Thyroid gland (tissue), 4 donors: Measurements from ENCODE around the gene POPDC3.

Experiments used
- CTCF ChIP-seq, 6 experiments: fragments of 200-600 bp in 3 of 6; fragments of 450-650 bp in 3 of 6; sonication (generic) in 3 of 6; IDR thresholded peaks; one replicate each; pipeline ENCODE4 v1.5.1; 2016 to 2019; ENCODE audit warnings: antibody characterized with exemption in 6 of 6, mild to moderate bottlenecking in 2 of 6, inconsistent platforms in 1 of 6, moderate library complexity in 1 of 6
- POLR2A ChIP-seq, 2 donors: fragments of 450-650 bp; IDR thresholded peaks; one replicate each; pipeline ENCODE4 v1.6.1; 2017; ENCODE audit warnings: antibody characterized with exemption in 2 of 2, mild to moderate bottlenecking in 2 of 2, moderate library complexity in 1 of 2

GRCh38 chr6:105151644-105152043 is 28.2 kb downstream of the POPDC3 start:
- no peak for TF ChIP-seq CTCF (IDR thresholded peaks at IDR 0.05)
- TF ChIP-seq POLR2A (IDR thresholded peaks at IDR 0.05) = no peak
